ENCODE results near the gene RFXANK.

DNA sequence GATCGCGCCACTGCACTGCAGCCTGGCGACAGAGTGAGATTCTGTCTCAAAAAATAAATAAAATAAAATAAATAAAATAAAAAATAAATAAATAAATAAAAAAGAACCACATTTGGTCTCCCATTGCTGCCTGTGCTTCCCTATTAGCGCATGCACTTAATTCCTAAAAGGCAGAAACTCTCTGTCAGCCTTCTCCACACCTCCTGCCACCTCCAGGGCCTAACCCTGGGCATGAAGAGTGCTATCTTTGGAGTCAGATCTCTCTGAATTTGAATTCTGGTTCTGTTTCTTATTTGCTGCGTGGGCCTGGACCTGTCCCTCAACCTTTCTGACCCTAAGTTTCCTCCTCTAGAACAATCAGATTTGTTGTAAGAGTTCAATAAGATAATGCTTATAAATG lies 31.0 kb downstream of the RFXANK start:
- no peak for TF ChIP-seq CTCF (conservative IDR thresholded peaks at IDR 0.05 in 1 of 2, IDR thresholded peaks at IDR 0.05 in 1 of 2; ENCODE audit: extremely low read depth in 1 of 2, insufficient read depth in 1 of 2, low read depth in 1 of 2, low read length in 2 of 2)
- no peak for TF ChIP-seq EZH2 (IDR thresholded peaks at IDR 0.05; ENCODE audit: borderline replicate concordance, low read length)
